HG03442 (cell line): ENCODE results near the gene ADAMTS13.

Source experiments
- ATAC-seq: cut with Tn5 transposase; IDR thresholded peaks from one replicate; pipeline ENCODE4 v1.9.1; 2021; ENCODE audit warnings: mild to moderate bottlenecking, moderate library complexity; ENCODE audit not compliant: unreplicated experiment

Gene ADAMTS13

GRCh38 chr9:133452562-133452961 is 30.4 kb downstream of the ADAMTS13 start:
- ATAC-seq: no peak

GRCh38 chr9:133453651-133454050 is 31.5 kb downstream of the ADAMTS13 start:
- ATAC-seq: no peak

GRCh38 chr9:133454325-133454724 is 32.2 kb downstream of the ADAMTS13 start:
- ATAC-seq: no peak

- no peak for ATAC-seq
These were observed 32.9 kb downstream of the ADAMTS13 start for GRCh38 chr9:133454943-133455673.

GRCh38 chr9:133455936-133456335 is 33.8 kb downstream of the ADAMTS13 start:
- no peak for ATAC-seq

GRCh38 chr9:133456409-133456808 is 34.2 kb downstream of the ADAMTS13 start:
- no peak for ATAC-seq

- ATAC-seq: no peak
These were observed 35.1 kb downstream of the ADAMTS13 start for GRCh38 chr9:133457233-133457632.

GRCh38 chr9:133457748-133458147 is 35.6 kb downstream of the ADAMTS13 start:
- ATAC-seq: no peak

GRCh38 chr9:133458643-133459312 is 36.6 kb downstream of the ADAMTS13 start:
- ATAC-seq: no peak

- peak; percentile 62 for ATAC-seq
These were observed 37.6 kb downstream of the ADAMTS13 start, which contains the start of gene CACFD1 for GRCh38 chr9:133459476-133460404. TSS of gene CACFD1 (plus strand) at chr9:133459978. CDS start at chr9:133460067, 89 bp downstream.

- ATAC-seq: peak; percentile 13
These were observed 38.4 kb downstream of the ADAMTS13 start for GRCh38 chr9:133460405-133461175.

- no peak for ATAC-seq
These were observed 39.8 kb downstream of the ADAMTS13 start for GRCh38 chr9:133461975-133462374.

GRCh38 chr9:133463234-133463863 is 41.2 kb downstream of the ADAMTS13 start:
- ATAC-seq: no peak

- no peak for ATAC-seq
These were observed 41.9 kb downstream of the ADAMTS13 start for GRCh38 chr9:133463864-133464615.

- no peak for ATAC-seq
These were observed 42.5 kb downstream of the ADAMTS13 start for GRCh38 chr9:133464638-133465037.

GRCh38 chr9:133465984-133466383 is 43.8 kb downstream of the ADAMTS13 start:
- ATAC-seq: no peak

- ATAC-seq: no peak
These were observed 44.9 kb downstream of the ADAMTS13 start for GRCh38 chr9:133467101-133467500.

GRCh38 chr9:133468374-133468773 is 46.2 kb downstream of the ADAMTS13 start:
- ATAC-seq: no peak

GRCh38 chr9:133468777-133469421 is 46.7 kb downstream of the ADAMTS13 start:
- ATAC-seq: no peak
